ENCODE data around the gene STK39.

The STK39 gene

DNA sequence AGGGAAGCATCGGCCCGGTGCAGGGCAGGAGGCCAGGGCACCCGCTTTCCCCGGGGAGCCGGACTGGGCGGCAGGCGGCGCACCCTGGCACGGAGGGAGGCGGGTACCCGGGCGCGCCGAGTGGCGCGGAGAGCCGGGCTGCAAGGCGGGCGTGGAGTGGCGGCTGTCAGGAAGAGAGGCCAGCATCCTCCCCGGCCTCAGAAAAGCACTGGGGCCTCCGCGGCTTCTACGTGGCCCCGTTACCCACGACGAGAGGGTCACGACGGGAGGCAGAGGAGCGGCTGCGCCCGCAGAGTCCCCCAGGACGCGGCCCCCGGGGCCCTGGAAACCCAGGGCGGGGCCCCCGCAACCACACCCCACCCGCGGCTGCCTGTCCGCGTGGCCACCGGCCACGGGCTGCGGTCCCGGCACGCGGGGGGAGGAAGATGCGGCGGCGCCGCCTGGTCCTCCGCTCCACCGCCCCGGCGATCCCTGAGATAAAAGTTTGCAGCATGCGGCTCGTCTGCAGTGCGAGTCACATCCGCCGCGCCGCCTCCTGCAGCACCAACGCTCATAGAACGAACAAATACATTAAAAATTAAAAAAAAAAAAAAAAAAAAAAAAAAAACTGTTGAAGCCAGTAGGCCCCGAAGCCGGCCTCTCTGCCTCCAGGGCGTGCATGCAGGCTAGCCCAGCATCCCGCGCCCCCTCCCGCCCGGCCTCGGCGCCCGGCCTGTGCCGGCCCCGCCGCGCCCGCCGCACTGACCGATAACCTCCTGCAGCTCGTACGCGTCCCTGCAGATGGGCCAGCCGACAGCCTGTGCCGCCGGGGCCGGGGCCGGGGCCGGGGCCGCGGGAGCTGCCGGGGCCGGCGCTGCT is 683 bp downstream of the STK39 start:
- no peaks in the 10 kb centered on the region for H3K9me3 ChIP-seq (ENCODE audit: severe bottlenecking)
- DNase-seq: peak; percentile 50
- H3K27ac ChIP-seq: peak overlapping the region; percentile 87

DNA sequence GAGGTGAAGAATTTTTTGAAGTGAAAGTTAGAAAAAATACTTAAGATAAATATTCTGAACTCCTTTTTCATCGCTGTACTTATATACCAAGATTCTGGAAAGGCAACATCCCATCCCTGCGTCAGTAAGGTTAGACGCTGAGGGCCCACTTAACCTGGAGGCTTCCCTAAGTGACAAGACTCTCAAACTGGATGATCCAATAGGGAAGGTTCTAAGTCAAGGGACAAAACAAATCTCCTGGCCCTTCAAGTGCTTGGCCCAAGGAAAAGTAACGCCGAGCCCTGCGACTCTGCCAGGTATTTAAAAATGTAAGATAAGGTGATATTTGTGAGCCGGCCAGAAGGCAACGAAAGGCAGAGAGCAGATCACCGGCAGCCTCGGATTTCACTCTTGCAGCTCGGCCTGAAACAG is 1.3 kb downstream of the STK39 start:
- H3K36me3 ChIP-seq: no peaks in the 10 kb centered on the region
- H3K27me3 ChIP-seq (ENCODE audit: insufficient read depth, low read depth, severe bottlenecking): no peaks in the 10 kb centered on the region
- H3K9me3 ChIP-seq (ENCODE audit: severe bottlenecking): no peaks in the 10 kb centered on the region
- H3K27ac ChIP-seq: peak overlapping the region; percentile 87
- no peak for DNase-seq
- TF ChIP-seq, protein P1, sequence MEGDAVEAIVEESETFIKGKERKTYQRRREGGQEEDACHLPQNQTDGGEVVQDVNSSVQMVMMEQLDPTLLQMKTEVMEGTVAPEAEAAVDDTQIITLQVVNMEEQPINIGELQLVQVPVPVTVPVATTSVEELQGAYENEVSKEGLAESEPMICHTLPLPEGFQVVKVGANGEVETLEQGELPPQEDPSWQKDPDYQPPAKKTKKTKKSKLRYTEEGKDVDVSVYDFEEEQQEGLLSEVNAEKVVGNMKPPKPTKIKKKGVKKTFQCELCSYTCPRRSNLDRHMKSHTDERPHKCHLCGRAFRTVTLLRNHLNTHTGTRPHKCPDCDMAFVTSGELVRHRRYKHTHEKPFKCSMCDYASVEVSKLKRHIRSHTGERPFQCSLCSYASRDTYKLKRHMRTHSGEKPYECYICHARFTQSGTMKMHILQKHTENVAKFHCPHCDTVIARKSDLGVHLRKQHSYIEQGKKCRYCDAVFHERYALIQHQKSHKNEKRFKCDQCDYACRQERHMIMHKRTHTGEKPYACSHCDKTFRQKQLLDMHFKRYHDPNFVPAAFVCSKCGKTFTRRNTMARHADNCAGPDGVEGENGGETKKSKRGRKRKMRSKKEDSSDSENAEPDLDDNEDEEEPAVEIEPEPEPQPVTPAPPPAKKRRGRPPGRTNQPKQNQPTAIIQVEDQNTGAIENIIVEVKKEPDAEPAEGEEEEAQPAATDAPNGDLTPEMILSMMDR (IDR thresholded peaks at IDR 0.05; ENCODE audit: low read depth, low read length): no peak
- peak overlapping the region; percentile 74 for H3K4me3 ChIP-seq (ENCODE audit: low read depth, low read length)

More for the DNA sequence above, 683 bp downstream of the STK39 start:
- H3K27me3 ChIP-seq (ENCODE audit: insufficient read depth, low read depth, severe bottlenecking): no peaks in the 10 kb centered on the region
- TF ChIP-seq, protein P1 (IDR thresholded peaks at IDR 0.05; ENCODE audit: low read depth, low read length): peak; percentile 36
- H3K36me3 ChIP-seq: no peaks in the 10 kb centered on the region
- H3K4me3 ChIP-seq (ENCODE audit: low read depth, low read length): peak overlapping the region; percentile 74

GRCh38 chr2:168245074-168245825 is 2.1 kb downstream of the STK39 start:
- TF ChIP-seq, protein P1 (IDR thresholded peaks at IDR 0.05; ENCODE audit: low read depth, low read length): no peak
- no peaks in the 10 kb centered on the region for H3K9me3 ChIP-seq (ENCODE audit: severe bottlenecking)
- H3K36me3 ChIP-seq: peaks cover 3% of the 10 kb centered on the region; the same call in 1 of the 2 replicates
- no peaks in the 10 kb centered on the region for H3K27me3 ChIP-seq (ENCODE audit: insufficient read depth, low read depth, severe bottlenecking)
- H3K4me3 ChIP-seq (ENCODE audit: low read depth, low read length): 0 out of 2 replicates have a peak overlapping the region, but pooled peaks have one; percentile 3
- H3K27ac ChIP-seq: peak overlapping the region; percentile 2; the same call in 1 of the 2 replicates
- DNase-seq: no peak

GRCh38 chr2:168244318-168244717 is 3.1 kb downstream of the STK39 start:
- peak; percentile 78 for DNase-seq
- Histone ChIP-seq H3K27me3 (ENCODE audit: insufficient read depth, low read depth, severe bottlenecking) (no peaks in the 10 kb centered on the region), H3K27ac (peak overlapping the region; percentile 52), H3K9me3 (ENCODE audit: severe bottlenecking) (no peaks in the 10 kb centered on the region), H3K36me3 (peaks cover 3% of the 10 kb centered on the region; the same call in 1 of the 2 replicates), H3K4me3 (ENCODE audit: low read depth, low read length) (no peak overlapping the region)
- TF ChIP-seq, protein P1 (IDR thresholded peaks at IDR 0.05; ENCODE audit: low read depth, low read length): no peak

- no peaks in the 10 kb centered on the region for H3K9me3 ChIP-seq (ENCODE audit: severe bottlenecking)
- no peak overlapping the region for H3K27ac ChIP-seq
- no peaks in the 10 kb centered on the region for H3K27me3 ChIP-seq (ENCODE audit: insufficient read depth, low read depth, severe bottlenecking)
- H3K36me3 ChIP-seq: peaks cover 3% of the 10 kb centered on the region; the same call in 1 of the 2 replicates
- DNase-seq: no peak
- TF ChIP-seq, protein P1 (IDR thresholded peaks at IDR 0.05; ENCODE audit: low read depth, low read length): no peak
- no peak overlapping the region for H3K4me3 ChIP-seq (ENCODE audit: low read depth, low read length)
These were observed 4.3 kb downstream of the STK39 start for GRCh38 chr2:168243061-168243460.

All from WERI-Rb-1 (cell line).